Forelimb muscle (tissue), 1 donor: Measurements from ENCODE around the gene NALCN. TPM values are rescaled to one million over a fixed set of nuclear protein-coding genes. Genes with fewer than 3 reads are reported as not detected.

Source experiments
- DNase-seq: peaks from one replicate; pipeline ENCODE4 v3.0.0-alpha.2; 2013; ENCODE audit warnings: low read depth
- polyA plus RNA-seq: library from polyadenylated mRNA; unstranded; fragments of 120-200 nt; gene quantifications from one replicate; pipeline ENCODE4 v1.2.1, GENCODE V29; 2013; ENCODE audit not compliant: insufficient read length

Gene NALCN
- polyA plus RNA-seq, result 0.18 TPM

DNA sequence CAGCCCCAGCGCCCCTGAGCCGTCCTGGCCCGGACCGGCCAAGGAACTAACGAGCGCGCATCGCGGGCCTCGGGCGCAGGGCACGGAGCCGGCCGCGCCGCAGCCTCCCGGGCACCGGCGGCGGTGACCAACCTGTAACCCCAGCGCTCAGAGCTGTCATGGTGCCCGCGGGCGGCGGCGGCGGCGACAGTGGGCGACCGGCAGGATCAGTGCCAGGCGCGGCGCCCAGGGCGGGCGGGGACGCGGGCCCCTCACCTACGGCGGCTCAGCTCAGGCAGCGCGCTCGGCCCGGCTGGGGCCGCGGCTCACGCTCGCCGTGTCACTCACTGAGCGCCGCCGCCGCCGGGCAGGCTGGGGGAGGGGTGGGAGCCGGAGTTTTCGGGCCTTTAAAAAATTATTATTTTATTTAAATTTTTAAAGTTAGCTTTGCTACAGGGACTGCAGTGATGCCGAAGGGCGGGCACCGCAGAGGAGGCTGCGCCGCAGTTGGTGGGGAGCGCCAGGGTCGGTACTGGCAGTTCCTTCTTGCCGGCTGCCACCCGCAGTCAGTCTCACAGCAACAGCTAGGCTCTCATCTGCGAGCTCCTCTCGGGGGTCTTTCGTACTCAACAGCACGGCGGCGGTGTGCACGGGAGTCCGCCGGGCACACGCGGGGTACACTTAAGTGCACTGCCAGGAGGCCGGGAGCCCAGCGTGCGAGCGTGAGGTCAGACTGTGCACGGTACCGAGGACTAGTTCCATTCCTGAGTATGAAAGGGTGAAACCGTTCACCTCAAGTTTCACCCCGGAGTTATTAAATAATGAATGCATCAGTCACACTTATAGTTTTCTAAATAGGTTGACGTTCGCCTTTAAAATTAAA is at the start of gene NALCN:
NALCN (minus strand) TSS at position 328 of the 862 bp plus-strand sequence. CDS start 17,382 bp downstream, outside the sequence.
- DNase-seq, result no peak

GRCh38 chr13:101465877-101466276 is 49.6 kb upstream of the NALCN start:
- DNase-seq, result no peak

GRCh38 chr13:101457176-101457575 is 40.9 kb upstream of the NALCN start:
- no peak for DNase-seq

DNA sequence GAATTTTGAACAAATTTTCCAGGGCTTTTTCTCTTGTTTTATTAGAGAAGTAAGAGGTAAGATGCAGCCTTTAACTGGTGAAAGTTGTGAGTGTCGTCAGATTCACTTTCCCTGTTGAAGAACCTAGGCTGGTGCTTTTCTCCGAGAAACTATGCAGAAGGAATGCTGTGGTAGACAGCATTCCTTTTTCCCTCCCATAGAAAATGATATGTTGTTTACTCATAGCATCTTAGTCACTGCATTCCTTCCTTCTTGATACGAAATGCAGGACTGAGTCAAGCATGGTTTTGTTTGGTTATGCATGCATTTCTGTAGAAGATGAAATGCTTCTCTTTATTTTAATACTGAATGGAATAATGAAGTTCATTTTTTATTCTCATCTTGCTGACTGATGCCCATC is 39.6 kb upstream of the NALCN start:
- no peak for DNase-seq

- DNase-seq, result no peak
Measured at GRCh38 chr13:101454767-101455166, 38.5 kb upstream of the NALCN start.

GRCh38 chr13:101453784-101454201 is 37.5 kb upstream of the NALCN start:
- DNase-seq, result no peak

DNA sequence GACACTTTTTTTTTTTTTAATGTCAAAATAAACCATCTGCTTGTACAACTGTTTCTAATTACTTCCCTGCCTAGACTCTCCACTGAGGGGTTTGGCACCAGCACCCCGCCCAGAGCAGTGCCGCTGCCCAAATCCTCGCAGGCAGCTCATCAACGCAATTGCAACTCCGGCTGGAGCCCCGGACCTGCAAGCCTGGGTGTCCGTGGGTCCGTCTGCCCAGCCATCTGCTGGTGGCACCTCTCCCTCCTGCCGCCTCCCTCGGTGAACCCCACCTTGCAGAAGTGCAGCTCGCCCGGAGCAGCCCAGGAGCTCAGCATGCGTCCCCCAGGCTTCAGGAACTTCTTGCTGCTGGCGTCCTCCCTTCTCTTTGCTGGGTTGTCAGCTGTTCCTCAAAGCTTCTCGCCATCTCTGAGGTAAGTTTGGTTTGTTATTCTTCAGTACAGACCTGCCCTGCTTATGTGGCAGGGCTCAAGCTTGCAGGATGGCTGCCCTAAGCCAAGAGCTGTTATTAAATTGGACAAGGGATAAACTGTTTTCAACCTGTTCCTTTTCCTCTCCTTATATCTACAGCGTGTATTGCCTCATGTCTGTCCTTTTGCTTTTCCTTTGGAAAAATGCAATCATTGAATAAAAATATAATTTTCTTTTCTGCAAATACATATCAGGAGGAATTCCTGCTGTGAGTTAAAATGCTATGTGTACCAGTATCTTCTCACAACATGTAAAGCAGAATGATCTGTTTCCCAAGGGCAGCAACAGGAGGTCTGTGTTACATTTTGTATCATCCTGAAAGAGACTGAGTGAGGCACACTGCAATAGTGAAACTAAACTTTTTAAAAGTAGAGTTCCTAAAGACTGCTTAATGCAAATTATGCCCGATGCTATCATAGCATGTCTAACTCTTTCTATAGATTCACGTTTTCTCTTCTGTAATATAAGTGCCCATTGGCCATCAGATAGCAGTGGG is 36.5 kb upstream of the NALCN start, which contains the start of gene ITGBL1:
ITGBL1 (plus strand) TSS at position 157 of the 967 bp plus-strand sequence; CDS start at position 316, 159 bp downstream.
- DNase-seq, result no peak

DNA sequence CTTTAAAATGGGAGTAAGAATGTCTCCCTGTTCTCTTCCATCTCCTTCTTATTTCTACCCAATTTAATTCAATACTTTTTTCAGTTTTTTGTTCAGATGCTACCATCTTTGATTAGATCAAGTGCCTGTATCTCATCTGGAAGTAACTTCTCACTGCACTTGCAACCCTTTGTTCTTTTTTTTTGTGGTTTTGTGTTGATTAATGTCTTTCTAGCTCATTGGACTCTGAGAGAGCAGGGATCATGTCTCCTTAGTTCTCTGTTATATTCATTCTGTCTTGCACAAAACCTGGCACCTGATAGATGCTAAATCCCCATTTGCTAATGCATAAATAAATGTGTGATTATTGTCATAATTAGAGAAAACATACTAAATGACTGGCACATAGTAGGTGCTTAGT is 35.3 kb upstream of the NALCN start:
- DNase-seq, result no peak

DNA sequence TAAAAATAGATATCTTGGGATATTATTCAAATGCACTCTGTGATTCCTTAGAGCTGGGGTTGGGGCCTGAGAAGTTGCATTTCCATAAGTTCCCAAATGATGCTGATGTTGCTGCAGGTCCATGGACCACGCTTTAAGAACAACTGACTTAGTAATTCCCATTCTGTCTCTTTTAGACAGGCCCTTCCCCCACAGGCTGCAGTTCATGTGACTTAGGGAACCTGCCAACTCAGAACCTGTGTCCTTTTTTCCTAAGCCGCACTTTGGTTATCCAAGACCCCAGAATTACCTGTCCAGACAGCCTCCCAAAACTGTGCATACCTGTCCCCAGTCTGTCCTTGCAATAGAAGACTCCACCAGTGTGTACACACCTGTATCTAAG is 34.4 kb upstream of the NALCN start:
- DNase-seq, result no peak

- DNase-seq, result no peak
Measured at GRCh38 chr13:101449790-101450748, 33.8 kb upstream of the NALCN start.

GRCh38 chr13:101447852-101448251 is 31.5 kb upstream of the NALCN start:
- DNase-seq, result no peak

- no peak for DNase-seq
Measured at GRCh38 chr13:101434486-101434885, 18.2 kb upstream of the NALCN start.

GRCh38 chr13:101433895-101434294 is 17.6 kb upstream of the NALCN start:
- DNase-seq, result no peak

- no peak for DNase-seq
Measured at GRCh38 chr13:101429733-101430132, 13.4 kb upstream of the NALCN start.

GRCh38 chr13:101425623-101426022 is 9.3 kb upstream of the NALCN start:
- DNase-seq, result no peak

DNA sequence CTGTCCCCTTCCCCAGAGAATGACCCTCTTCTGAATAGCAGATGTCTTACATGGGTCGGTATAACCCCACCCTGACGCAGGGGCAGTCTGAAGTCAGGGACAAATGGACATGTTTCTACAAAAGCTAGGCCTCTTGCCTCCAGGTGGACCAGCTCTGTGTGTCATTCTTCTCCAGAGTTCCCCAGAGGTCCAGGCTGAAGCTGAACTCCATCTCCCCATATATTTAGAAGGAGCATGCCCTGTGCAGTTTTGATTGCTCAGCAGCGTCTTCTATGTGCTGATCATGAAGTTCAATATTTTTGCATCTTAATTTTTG is 8.8 kb upstream of the NALCN start:
- DNase-seq, result no peak

DNA sequence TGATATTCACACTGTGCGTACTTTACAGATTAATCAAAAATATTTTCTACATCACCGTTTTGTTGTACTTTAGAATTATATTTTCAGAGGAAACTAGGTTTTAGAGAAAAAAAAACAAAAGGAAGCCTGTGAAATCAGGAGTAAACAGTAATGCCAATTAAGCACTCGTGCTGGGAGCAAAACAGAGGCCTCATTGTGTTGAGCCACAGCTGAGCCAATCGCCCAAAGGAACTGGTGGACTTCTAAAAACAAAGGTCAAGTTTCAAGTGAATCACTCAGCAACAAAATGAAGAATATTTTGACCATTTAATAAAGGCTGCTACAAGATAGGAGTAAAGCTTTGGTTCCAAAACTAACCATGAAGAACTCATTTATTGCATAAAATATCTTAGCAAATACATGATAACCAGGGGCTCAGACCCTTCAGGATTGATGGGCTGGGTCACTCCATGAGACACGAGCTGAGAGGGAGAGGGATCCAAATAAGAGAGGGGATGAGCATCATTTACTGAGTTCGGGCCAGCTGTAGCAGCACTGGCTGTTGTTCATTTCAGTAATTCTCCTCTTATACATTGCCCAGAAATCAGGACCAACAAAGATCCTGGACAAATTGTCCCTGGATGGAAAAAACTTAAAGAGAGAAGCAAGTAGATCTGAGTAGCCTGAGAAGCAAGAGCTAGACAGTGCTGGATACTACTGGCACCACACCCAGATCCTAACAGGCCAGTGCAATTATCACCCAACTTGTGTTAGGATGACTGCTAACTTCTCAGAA is 8.3 kb upstream of the NALCN start:
- DNase-seq, result no peak

DNA sequence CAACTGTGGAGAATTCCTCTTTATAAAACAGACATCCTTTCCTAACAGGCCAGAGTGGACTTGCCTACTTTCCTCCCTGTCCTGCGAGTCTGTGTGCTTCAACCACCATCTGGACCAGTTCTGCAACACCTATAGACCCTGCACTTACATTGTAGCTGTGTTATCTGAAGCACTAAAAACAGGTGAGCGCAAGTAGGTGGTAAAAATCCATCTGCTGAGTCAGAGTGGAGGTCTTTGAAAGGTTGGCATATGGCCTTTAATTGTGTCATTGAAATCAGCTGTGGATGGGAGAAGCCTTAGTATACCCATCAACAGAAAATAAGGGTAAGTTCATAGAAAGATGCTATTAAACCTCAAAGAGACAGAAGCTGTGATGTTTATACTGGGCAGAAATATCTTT is 7.6 kb upstream of the NALCN start:
- DNase-seq, result no peak

- no peak for DNase-seq
Measured at GRCh38 chr13:101417501-101417900, 1.2 kb upstream of the NALCN start.

DNA sequence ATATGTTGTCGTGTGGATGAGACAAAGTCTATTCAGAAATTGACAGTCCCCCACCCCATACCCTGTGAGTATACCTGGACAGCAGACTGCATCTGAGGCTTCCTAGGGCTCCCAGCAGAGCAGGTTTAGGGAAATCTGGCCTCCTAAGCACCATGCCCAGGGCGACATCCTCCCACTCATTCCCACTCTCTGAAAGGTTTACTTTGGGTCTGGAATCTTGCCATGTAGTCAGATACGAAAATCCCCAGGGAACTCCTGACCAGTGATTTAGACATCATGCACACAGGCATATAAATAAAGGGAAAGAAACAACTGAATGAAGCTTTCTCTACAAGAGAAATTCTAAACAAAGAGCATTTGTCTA is 717 bp upstream of the NALCN start:
- DNase-seq, result no peak
